ENCODE results near the gene GJD3.

Gene GJD3

GRCh38 chr17:40333781-40334448 is 30.6 kb downstream of the GJD3 start:
- in situ Hi-C loops (cut with MboI; ENCODE audit: low sequenced_read_pairs) = no loop called here

GRCh38 chr17:40331743-40332641 is 32.5 kb downstream of the GJD3 start:
- in situ Hi-C loops (cut with MboI; ENCODE audit: low sequenced_read_pairs) = no loop called here
- DNase-seq (ENCODE audit: low spot score in 2 of 2) = no peak
- no peak overlapping the region for H3K4me3 ChIP-seq

More at GRCh38 chr17:40333781-40334448, 30.6 kb downstream of the GJD3 start:
- H3K4me1 ChIP-seq = no peaks in the 10 kb centered on the region
- no peak for DNase-seq (ENCODE audit: low spot score in 2 of 2)
- H3K4me3 ChIP-seq = no peak overlapping the region
- H3K27me3 ChIP-seq (ENCODE audit: low read depth) = no peaks in the 10 kb centered on the region
- H3K36me3 ChIP-seq (replicated peaks) = peaks cover 4% of the 10 kb centered on the region; the same call in 1 of the 2 replicates
- no peaks in the 10 kb centered on the region for H3K9me3 ChIP-seq

GRCh38 chr17:40330850-40331470 is 33.6 kb downstream of the GJD3 start:
- Histone ChIP-seq H3K27me3 (ENCODE audit: low read depth) (no peaks in the 10 kb centered on the region), H3K4me1 (no peaks in the 10 kb centered on the region), H3K4me3 (no peak overlapping the region), H3K36me3 (replicated peaks) (peaks cover 4% of the 10 kb centered on the region; the same call in 1 of the 2 replicates), H3K9me3 (no peaks in the 10 kb centered on the region)
- DNase-seq (ENCODE audit: low spot score in 2 of 2) = no peak
- in situ Hi-C loops (cut with MboI; ENCODE audit: low sequenced_read_pairs) = no loop called here

More at GRCh38 chr17:40331743-40332641, 32.5 kb downstream of the GJD3 start:
- peaks cover 4% of the 10 kb centered on the region; the same call in 1 of the 2 replicates for H3K36me3 ChIP-seq (replicated peaks)
- no peaks in the 10 kb centered on the region for H3K9me3 ChIP-seq
- H3K27me3 ChIP-seq (ENCODE audit: low read depth) = no peaks in the 10 kb centered on the region
- no peaks in the 10 kb centered on the region for H3K4me1 ChIP-seq

- DNase-seq (ENCODE audit: low spot score in 2 of 2) = no peak
- Histone ChIP-seq H3K4me3 (no peak overlapping the region), H3K36me3 (replicated peaks) (peaks cover 4% of the 10 kb centered on the region; the same call in 1 of the 2 replicates), H3K9me3 (no peaks in the 10 kb centered on the region), H3K4me1 (no peaks in the 10 kb centered on the region), H3K27me3 (ENCODE audit: low read depth) (no peaks in the 10 kb centered on the region)
- in situ Hi-C loops (cut with MboI; ENCODE audit: low sequenced_read_pairs) = no loop called here
These were observed 34.4 kb downstream of the GJD3 start for GRCh38 chr17:40329839-40330794.

GRCh38 chr17:40328386-40328766 is 36.2 kb downstream of the GJD3 start:
- Histone ChIP-seq H3K9me3 (no peaks in the 10 kb centered on the region), H3K4me3 (no peak overlapping the region), H3K36me3 (replicated peaks) (peaks cover 4% of the 10 kb centered on the region; the same call in 1 of the 2 replicates), H3K27me3 (ENCODE audit: low read depth) (no peaks in the 10 kb centered on the region), H3K4me1 (no peaks in the 10 kb centered on the region)
- in situ Hi-C loops (cut with MboI; ENCODE audit: low sequenced_read_pairs) = no loop called here
- no peak for DNase-seq (ENCODE audit: low spot score in 2 of 2)

- no peaks in the 10 kb centered on the region for H3K27me3 ChIP-seq (ENCODE audit: low read depth)
- peaks cover 4% of the 10 kb centered on the region; the same call in 1 of the 2 replicates for H3K36me3 ChIP-seq (replicated peaks)
- no peak overlapping the region for H3K4me3 ChIP-seq
- H3K4me1 ChIP-seq = no peaks in the 10 kb centered on the region
- no peak for DNase-seq (ENCODE audit: low spot score in 2 of 2)
- in situ Hi-C loops (cut with MboI; ENCODE audit: low sequenced_read_pairs) = no loop called here
- H3K9me3 ChIP-seq = no peaks in the 10 kb centered on the region
These were observed 36.7 kb downstream of the GJD3 start for GRCh38 chr17:40327735-40328385.

- Histone ChIP-seq H3K27me3 (ENCODE audit: low read depth) (no peaks in the 10 kb centered on the region), H3K9me3 (no peaks in the 10 kb centered on the region), H3K36me3 (replicated peaks) (no peaks in the 10 kb centered on the region; the same call in 1 of the 2 replicates), H3K4me3 (no peak overlapping the region), H3K4me1 (no peaks in the 10 kb centered on the region)
- no peak for DNase-seq (ENCODE audit: low spot score in 2 of 2)
- in situ Hi-C loops (cut with MboI; ENCODE audit: low sequenced_read_pairs) = no loop called here
These were observed 37.2 kb downstream of the GJD3 start for GRCh38 chr17:40327244-40327729.

- in situ Hi-C loops (cut with MboI; ENCODE audit: low sequenced_read_pairs) = no loop called here
- H3K27me3 ChIP-seq (ENCODE audit: low read depth) = no peaks in the 10 kb centered on the region
- H3K36me3 ChIP-seq (replicated peaks) = no peaks in the 10 kb centered on the region; the same call in 1 of the 2 replicates
- no peak for DNase-seq (ENCODE audit: low spot score in 2 of 2)
- H3K4me3 ChIP-seq = no peak overlapping the region
- H3K4me1 ChIP-seq = no peaks in the 10 kb centered on the region
- H3K9me3 ChIP-seq = no peaks in the 10 kb centered on the region
These were observed 37.7 kb downstream of the GJD3 start for GRCh38 chr17:40326832-40327199.

- no peaks in the 10 kb centered on the region for H3K27me3 ChIP-seq (ENCODE audit: low read depth)
- H3K9me3 ChIP-seq = no peaks in the 10 kb centered on the region
- H3K36me3 ChIP-seq (replicated peaks) = no peaks in the 10 kb centered on the region; the same call in 1 of the 2 replicates
- in situ Hi-C loops (cut with MboI; ENCODE audit: low sequenced_read_pairs) = no loop called here
- no peak overlapping the region for H3K4me3 ChIP-seq
- no peak for DNase-seq (ENCODE audit: low spot score in 2 of 2)
- H3K4me1 ChIP-seq = no peaks in the 10 kb centered on the region
These were observed 38.3 kb downstream of the GJD3 start for GRCh38 chr17:40326014-40326831.

GRCh38 chr17:40325156-40326013 is 39.2 kb downstream of the GJD3 start:
- DNase-seq (ENCODE audit: low spot score in 2 of 2) = no peak
- Histone ChIP-seq H3K4me1 (no peaks in the 10 kb centered on the region), H3K9me3 (no peaks in the 10 kb centered on the region), H3K36me3 (replicated peaks) (no peaks in the 10 kb centered on the region), H3K4me3 (no peak overlapping the region), H3K27me3 (ENCODE audit: low read depth) (no peaks in the 10 kb centered on the region)
- in situ Hi-C loops (cut with MboI; ENCODE audit: low sequenced_read_pairs) = no loop called here

All from HAP-1 (cell line).